ENCODE data around the gene TSPAN9.
"Not testable (repeated sequence)": the region's sequence is repeated elsewhere in the genome, so short reads cannot be mapped to it uniquely, and the experiment has no call there.

Gene TSPAN9

GRCh38 chr12:3045494-3045893 is 31.7 kb upstream of the TSPAN9 start:
- no peak for DNase-seq

GRCh38 chr12:3045989-3046388 is 31.2 kb upstream of the TSPAN9 start:
- no peak for DNase-seq

GRCh38 chr12:3046441-3047200 is 30.6 kb upstream of the TSPAN9 start:
- no peak for DNase-seq

GRCh38 chr12:3047961-3048360 is 29.2 kb upstream of the TSPAN9 start:
- no peak for DNase-seq

GRCh38 chr12:3048540-3048939 is 28.6 kb upstream of the TSPAN9 start:
- DNase-seq = no peak

- no peak for DNase-seq
Observed at GRCh38 chr12:3049176-3049575, 28.0 kb upstream of the TSPAN9 start.

GRCh38 chr12:3049611-3050249 is 27.4 kb upstream of the TSPAN9 start:
- no peak for DNase-seq

- no peak for DNase-seq
Observed at GRCh38 chr12:3054374-3054773, 22.8 kb upstream of the TSPAN9 start.

GRCh38 chr12:3055026-3055703 is 22.0 kb upstream of the TSPAN9 start:
- DNase-seq = no peak

GRCh38 chr12:3055704-3056467 is 21.3 kb upstream of the TSPAN9 start:
- DNase-seq = no peak

- DNase-seq = no peak
Observed at GRCh38 chr12:3061059-3061458, 16.1 kb upstream of the TSPAN9 start.

- no peak for DNase-seq
Observed at GRCh38 chr12:3061501-3062215, 15.5 kb upstream of the TSPAN9 start.

- DNase-seq = no peak
Observed at GRCh38 chr12:3065300-3065699, 11.9 kb upstream of the TSPAN9 start.

- not testable (repeated sequence) for DNase-seq
Observed at GRCh38 chr12:3065846-3066245, 11.3 kb upstream of the TSPAN9 start.

- DNase-seq = no peak
Observed at GRCh38 chr12:3069714-3070113, 7.5 kb upstream of the TSPAN9 start.

GRCh38 chr12:3071107-3071506 is 6.1 kb upstream of the TSPAN9 start:
- DNase-seq = no peak

GRCh38 chr12:3071710-3072109 is 5.5 kb upstream of the TSPAN9 start:
- no peak for DNase-seq

- DNase-seq = peak; percentile 56 to 86 (median 70)
Observed at GRCh38 chr12:3073438-3074250, 3.5 kb upstream of the TSPAN9 start.

GRCh38 chr12:3075315-3075714 is 1.9 kb upstream of the TSPAN9 start:
- no peak for DNase-seq

- peak in 3 of 6 experiments; percentile 25 to 55 (median 33) for DNase-seq
Observed at GRCh38 chr12:3077572-3078081, 448 bp downstream of the TSPAN9 start.

GRCh38 chr12:3078086-3078820 is 1.1 kb downstream of the TSPAN9 start:
- DNase-seq = peak in 1 of 6 experiments; percentile 32
